HG03108 (cell line): Measurements from ENCODE around the gene HLA-DPB1.

Experiments
- ATAC-seq: cut with Tn5 transposase; IDR thresholded peaks from one replicate; pipeline ENCODE4 v1.9.1; 2021; ENCODE audit warnings: moderate library complexity; ENCODE audit not compliant: unreplicated experiment

Gene HLA-DPB1

DNA sequence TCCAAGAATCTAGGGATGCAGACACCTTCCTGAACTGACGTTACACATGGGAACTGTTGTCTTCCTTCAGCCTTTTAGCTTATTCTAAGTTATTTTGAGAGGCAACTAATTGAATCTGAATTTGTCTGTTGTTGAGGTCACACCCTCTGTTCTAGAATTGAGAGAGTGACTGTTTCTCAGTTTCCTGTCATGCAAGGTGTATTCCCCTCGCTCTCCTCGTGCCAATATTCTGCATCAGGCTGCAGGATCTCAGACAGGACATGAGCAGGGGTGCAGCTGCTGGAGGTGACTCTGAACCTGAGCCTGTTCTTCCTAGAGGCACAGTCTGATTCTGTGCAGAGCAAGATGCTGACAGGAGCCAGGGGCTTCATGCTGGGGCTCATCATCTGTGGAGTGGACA is 52.5 kb downstream of the HLA-DPB1 start:
- ATAC-seq: no peak

DNA sequence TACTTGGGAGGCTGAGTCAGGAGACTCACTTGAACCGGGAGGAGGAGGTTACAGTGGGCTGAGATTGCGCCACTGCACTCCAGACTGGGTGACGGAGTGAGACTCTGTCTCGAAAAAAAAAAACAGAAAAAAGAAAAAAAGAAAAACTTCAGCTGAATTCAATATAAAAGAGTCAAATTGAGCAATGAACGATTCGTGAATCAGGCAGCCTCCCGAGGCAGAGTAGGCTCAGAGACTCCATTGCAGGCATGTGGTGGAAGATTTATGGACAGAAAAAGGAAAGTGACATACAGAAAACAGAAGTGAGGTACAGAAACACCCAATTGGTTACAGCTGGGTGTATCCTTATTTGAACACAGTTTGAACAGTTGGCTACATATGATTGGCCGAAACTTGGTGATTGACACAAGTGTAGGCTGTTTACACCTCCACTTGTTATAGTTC is 56.3 kb downstream of the HLA-DPB1 start:
- ATAC-seq: no peak

DNA sequence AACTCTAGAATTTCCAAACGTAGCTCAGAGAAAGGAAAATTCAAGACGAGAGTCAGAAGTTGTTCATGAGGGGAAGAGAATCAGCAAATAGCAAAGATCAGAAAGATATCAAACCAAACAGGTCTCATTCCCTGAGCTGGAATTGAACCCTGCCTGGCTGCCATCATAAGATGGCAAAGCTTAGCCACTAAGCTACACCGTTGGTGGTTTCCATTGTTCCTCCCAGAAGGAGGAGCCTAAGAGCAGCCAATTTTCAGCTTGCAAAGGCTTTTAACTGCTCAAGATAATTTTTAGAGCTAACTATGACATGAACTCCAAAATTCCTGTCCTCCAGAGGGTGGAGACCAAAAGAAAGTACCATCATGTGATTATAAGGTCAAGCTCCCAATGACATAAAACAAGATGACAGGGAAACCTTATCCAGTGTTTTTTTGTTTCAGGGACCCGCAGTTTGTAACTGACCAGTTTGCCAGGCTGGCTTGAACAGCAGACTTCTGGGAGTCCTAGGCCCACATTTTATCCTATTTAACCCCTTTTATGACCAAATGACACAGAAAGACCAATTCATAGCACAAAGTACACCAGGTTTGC is 60.6 kb downstream of the HLA-DPB1 start:
- ATAC-seq: no peak
